Panc1 (cell line): Measurements from ENCODE around the gene TMEM8B. TPM values are rescaled to one million over a fixed set of nuclear protein-coding genes. Genes with fewer than 3 reads are reported as not detected.

Experiments
- ATAC-seq: fragments of 200-7000 bp; cut with Tn5 transposase; 2 replicates; pipeline ENCODE4 v1.9.1; 2020; ENCODE audit warnings: mild to moderate bottlenecking, moderate library complexity
- BruUV-seq: library from RNA; stranded (reverse); fragments of 400-500 nt; replicated peaks from 2 replicates; lab custom pipeline; 2021; lab: Mats Ljungman, UMichigan
- CTCF ChIA-PET: fragments of 300-600 bp; sonication (Branson Sonifier 250); formaldehyde crosslinking; loops from one replicate; lab custom pipeline; 2022; ENCODE audit warnings: antibody characterized with exemption; lab: Charles Lee
- POLR2A ChIA-PET: fragments of 300-600 bp; sonication (Branson Sonifier 250); formaldehyde crosslinking; loops from one replicate; lab custom pipeline; 2022; ENCODE audit warnings: antibody characterized with exemption; lab: Charles Lee
- DNase-seq: peaks from one replicate; pipeline ENCODE4 v3.0.0-alpha.2; 2010; ENCODE audit warnings: low read depth, low spot score
- H3K27ac ChIP-seq: 2 replicates; pipeline ENCODE4 v1.5.1; 2011; ENCODE audit warnings: mild to moderate bottlenecking, low read length, inconsistent platforms
- H3K27me3 ChIP-seq: fragments of 200-500 bp; sonication (Bioruptor generic); 2 replicates; pipeline ENCODE4 v1.6.0; 2014; ENCODE audit warnings: low read length, inconsistent platforms; ENCODE audit not compliant: control insufficient read depth, insufficient read depth
- H3K36me3 ChIP-seq: fragments of 200-500 bp; sonication (Bioruptor generic); 2 replicates; pipeline ENCODE4 v1.5.1; 2014; ENCODE audit warnings: inconsistent platforms, mild to moderate bottlenecking, low read length, moderate library complexity; ENCODE audit not compliant: control insufficient read depth, insufficient read depth
- H3K4me1 ChIP-seq: 2 replicates; pipeline ENCODE4 v1.5.1; 2011; ENCODE audit warnings: inconsistent platforms, mild to moderate bottlenecking, low read length, moderate library complexity; ENCODE audit not compliant: control insufficient read depth, insufficient read depth
- H3K4me3 ChIP-seq, 2 experiments: 2 replicates each; pipeline ENCODE4 v1.5.1; 2011 to 2012; ENCODE audit warnings: low read depth in 2 of 2, low read length in 2 of 2, mild to moderate bottlenecking in 2 of 2, inconsistent platforms in 1 of 2, moderate library complexity in 1 of 2
- H3K9me3 ChIP-seq: fragments of 200-500 bp; sonication (Bioruptor generic); 2 replicates; pipeline ENCODE4 v1.5.1; 2014; ENCODE audit warnings: low read depth, mild to moderate bottlenecking, inconsistent platforms, low read length, moderate library complexity; ENCODE audit not compliant: control insufficient read depth, insufficient read depth
- POLR2AphosphoS5 ChIP-seq: IDR thresholded peaks from 2 replicates; pipeline ENCODE4 v1.6.1; 2012; ENCODE audit warnings: mild to moderate bottlenecking, low read depth, low read length, moderate library complexity
- SIN3A ChIP-seq: IDR thresholded peaks from 2 replicates; pipeline ENCODE4 v1.6.1; 2012; ENCODE audit warnings: low read depth, mild to moderate bottlenecking, low read length, moderate library complexity, borderline replicate concordance; ENCODE audit not compliant: insufficient read depth
- TCF7L2 ChIP-seq: IDR thresholded peaks from 2 replicates; pipeline ENCODE4 v1.6.1; 2011; ENCODE audit warnings: mild to moderate bottlenecking, low read depth, low read length, inconsistent platforms
- in situ Hi-C: cut with HindIII; loops from 2 replicates; pipeline ENCODE4 v1.10.0; 2016; ENCODE audit warnings: low sequenced_read_pairs, low pct_unique_long_range_greater_than_20kb
- intact Hi-C: fragments of 100-400 bp; cut with micrococcal nuclease; formaldehyde crosslinking; loops from one replicate; pipeline ENCODE4 v1.10.0; 2022; ENCODE audit not compliant: unreplicated experiment
- total RNA-seq: library from RNA; stranded (reverse); gene quantifications from one replicate; pipeline ENCODE4 v1.2.1, GENCODE V29; 2021; ENCODE audit not compliant: unreplicated experiment
- TF ChIP-seq, protein P1 (sequence below): fragments of 450-650 bp; IDR thresholded peaks from 2 replicates; pipeline ENCODE4 v1.5.1; 2017; ENCODE audit warnings: mild to moderate bottlenecking
- TF ChIP-seq, protein P2 (sequence below), 2 experiments: IDR thresholded peaks; 2 replicates each; pipeline ENCODE4 v1.6.1; 2011 to 2012; ENCODE audit warnings: low read depth in 2 of 2, control low read depth in 1 of 2, low read length in 1 of 2, mild to moderate bottlenecking in 1 of 2, moderate library complexity in 1 of 2; ENCODE audit not compliant: insufficient read depth in 1 of 2

Gene TMEM8B
- total RNA-seq, 1 experiment from 2014 or later = 7.9 TPM

DNA sequence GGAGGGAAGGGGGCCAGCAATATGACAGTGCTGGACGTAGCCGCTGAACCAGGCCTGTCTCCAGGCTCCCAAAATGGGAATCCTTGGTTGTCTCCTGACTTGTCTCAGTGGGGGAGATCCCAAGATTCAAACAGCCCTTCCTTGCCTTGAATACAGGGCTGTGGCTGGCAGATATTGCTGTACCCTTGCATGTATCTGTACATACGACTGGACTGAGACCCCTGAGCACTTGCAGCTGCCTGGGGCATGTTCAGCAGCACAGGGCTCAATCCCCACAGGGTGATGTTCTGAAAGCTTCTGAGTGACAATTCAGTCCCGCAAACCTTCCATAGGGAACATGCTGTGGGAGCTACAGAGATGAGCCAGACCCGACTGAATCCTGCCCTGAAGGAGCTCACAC lies 27.9 kb downstream of the TMEM8B start:
- BruUV-seq = no TSS peak
- in situ Hi-C loops = no loop called here
- CTCF ChIA-PET = interaction anchor here (1.4 kb wide), 1 partner anchor 25 kb away, joined by 3 read pairs; no protein-coding TSS in a partner anchor
- no peak for ATAC-seq
- DNase-seq = no peak
- H3K9me3 ChIP-seq = no peaks in the 10 kb centered on the region
- no peaks in the 10 kb centered on the region for H3K36me3 ChIP-seq
- POLR2A ChIA-PET = no interaction called here
- H3K27ac ChIP-seq = no peak overlapping the region
- no peak for TF ChIP-seq SIN3A
- TF ChIP-seq TCF7L2 = no peak
- TF ChIP-seq, protein P1, sequence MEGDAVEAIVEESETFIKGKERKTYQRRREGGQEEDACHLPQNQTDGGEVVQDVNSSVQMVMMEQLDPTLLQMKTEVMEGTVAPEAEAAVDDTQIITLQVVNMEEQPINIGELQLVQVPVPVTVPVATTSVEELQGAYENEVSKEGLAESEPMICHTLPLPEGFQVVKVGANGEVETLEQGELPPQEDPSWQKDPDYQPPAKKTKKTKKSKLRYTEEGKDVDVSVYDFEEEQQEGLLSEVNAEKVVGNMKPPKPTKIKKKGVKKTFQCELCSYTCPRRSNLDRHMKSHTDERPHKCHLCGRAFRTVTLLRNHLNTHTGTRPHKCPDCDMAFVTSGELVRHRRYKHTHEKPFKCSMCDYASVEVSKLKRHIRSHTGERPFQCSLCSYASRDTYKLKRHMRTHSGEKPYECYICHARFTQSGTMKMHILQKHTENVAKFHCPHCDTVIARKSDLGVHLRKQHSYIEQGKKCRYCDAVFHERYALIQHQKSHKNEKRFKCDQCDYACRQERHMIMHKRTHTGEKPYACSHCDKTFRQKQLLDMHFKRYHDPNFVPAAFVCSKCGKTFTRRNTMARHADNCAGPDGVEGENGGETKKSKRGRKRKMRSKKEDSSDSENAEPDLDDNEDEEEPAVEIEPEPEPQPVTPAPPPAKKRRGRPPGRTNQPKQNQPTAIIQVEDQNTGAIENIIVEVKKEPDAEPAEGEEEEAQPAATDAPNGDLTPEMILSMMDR = no peak
- TF ChIP-seq, protein P2, sequence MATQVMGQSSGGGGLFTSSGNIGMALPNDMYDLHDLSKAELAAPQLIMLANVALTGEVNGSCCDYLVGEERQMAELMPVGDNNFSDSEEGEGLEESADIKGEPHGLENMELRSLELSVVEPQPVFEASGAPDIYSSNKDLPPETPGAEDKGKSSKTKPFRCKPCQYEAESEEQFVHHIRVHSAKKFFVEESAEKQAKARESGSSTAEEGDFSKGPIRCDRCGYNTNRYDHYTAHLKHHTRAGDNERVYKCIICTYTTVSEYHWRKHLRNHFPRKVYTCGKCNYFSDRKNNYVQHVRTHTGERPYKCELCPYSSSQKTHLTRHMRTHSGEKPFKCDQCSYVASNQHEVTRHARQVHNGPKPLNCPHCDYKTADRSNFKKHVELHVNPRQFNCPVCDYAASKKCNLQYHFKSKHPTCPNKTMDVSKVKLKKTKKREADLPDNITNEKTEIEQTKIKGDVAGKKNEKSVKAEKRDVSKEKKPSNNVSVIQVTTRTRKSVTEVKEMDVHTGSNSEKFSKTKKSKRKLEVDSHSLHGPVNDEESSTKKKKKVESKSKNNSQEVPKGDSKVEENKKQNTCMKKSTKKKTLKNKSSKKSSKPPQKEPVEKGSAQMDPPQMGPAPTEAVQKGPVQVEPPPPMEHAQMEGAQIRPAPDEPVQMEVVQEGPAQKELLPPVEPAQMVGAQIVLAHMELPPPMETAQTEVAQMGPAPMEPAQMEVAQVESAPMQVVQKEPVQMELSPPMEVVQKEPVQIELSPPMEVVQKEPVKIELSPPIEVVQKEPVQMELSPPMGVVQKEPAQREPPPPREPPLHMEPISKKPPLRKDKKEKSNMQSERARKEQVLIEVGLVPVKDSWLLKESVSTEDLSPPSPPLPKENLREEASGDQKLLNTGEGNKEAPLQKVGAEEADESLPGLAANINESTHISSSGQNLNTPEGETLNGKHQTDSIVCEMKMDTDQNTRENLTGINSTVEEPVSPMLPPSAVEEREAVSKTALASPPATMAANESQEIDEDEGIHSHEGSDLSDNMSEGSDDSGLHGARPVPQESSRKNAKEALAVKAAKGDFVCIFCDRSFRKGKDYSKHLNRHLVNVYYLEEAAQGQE (IDR thresholded peaks at IDR 0.05; ENCODE audit: insufficient read depth in 1 of 2, low read depth in 2 of 2, low read length in 1 of 2) = no peak
- no peaks in the 10 kb centered on the region for H3K4me1 ChIP-seq
- intact Hi-C loops = no loop called here
- H3K27me3 ChIP-seq = peaks cover 6% of the 10 kb centered on the region; the same call in 1 of the 2 replicates
- no peak overlapping the region for H3K4me3 ChIP-seq

DNA sequence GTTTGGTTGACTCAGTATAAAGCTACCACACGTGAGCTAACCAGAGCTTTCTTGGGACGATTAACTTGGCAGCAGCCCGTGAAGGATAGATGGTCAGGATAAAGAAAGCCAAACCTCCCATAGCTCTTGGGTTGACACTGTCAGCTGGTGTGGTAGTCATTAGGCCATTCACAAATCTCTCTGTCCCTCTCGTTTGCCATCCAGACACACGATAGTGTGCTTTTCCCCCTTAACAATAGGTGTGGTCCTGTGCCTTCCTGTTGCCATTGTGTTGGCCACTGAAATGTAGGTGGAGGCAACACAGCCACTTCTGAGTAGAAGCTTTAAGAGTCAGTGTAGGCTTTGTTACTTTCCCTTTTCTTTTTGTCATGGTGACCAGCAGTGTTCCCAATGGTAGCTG lies 29.4 kb downstream of the TMEM8B start:
- in situ Hi-C loops (no loop called here), intact Hi-C loops (no loop called here)
- TF ChIP-seq, protein P1 = no peak
- no peak for TF ChIP-seq TCF7L2
- TF ChIP-seq, protein P2 (IDR thresholded peaks at IDR 0.05; ENCODE audit: insufficient read depth in 1 of 2, low read depth in 2 of 2, low read length in 1 of 2) = no peak
- no peak for TF ChIP-seq POLR2AphosphoS5
- no peak for TF ChIP-seq SIN3A
- no peak overlapping the region for H3K27ac ChIP-seq
- ChIA-PET CTCF (interaction anchor here (1.0 kb wide), 1 partner anchor 24 kb away, joined by 3 read pairs; no protein-coding TSS in a partner anchor), POLR2A (interaction anchor here (0.6 kb wide), 1 partner anchor 82 kb away, joined by 7 read pairs; no protein-coding TSS in a partner anchor)
- no peak for DNase-seq
- H3K27me3 ChIP-seq = 0 out of 2 replicates have a peak, but pooled peaks cover 6% of the 10 kb centered on the region
- no peaks in the 10 kb centered on the region for H3K4me1 ChIP-seq
- ATAC-seq = no peak
- no peaks in the 10 kb centered on the region for H3K36me3 ChIP-seq
- no TSS peak for BruUV-seq
- H3K4me3 ChIP-seq = no peak overlapping the region
- no peaks in the 10 kb centered on the region for H3K9me3 ChIP-seq
